B cell (primary cell): ENCODE results near the gene LIN37. TPM values are rescaled to one million over a fixed set of nuclear protein-coding genes. Genes with fewer than 3 reads are reported as not detected.

Experiments
- ATAC-seq: fragments of 200-7000 bp; cut with Tn5 transposase; one replicate; pipeline ENCODE4 v1.10.0; 2021; ENCODE audit warnings: low read depth, mild to moderate bottlenecking, moderate number of reproducible peaks, moderate library complexity
- CTCF ChIA-PET: fragments of 350-600 bp; sonication (Branson Sonifier 250); formaldehyde crosslinking; loops from one replicate; lab custom pipeline; 2021; ENCODE audit warnings: antibody characterized with exemption, inconsistent platforms; lab: Charles Lee
- POLR2A ChIA-PET: fragments of 350-600 bp; sonication (Branson Sonifier 250); formaldehyde crosslinking; loops from one replicate; lab custom pipeline; 2021; ENCODE audit warnings: antibody characterized with exemption; lab: Charles Lee
- DNase-seq: peaks from one replicate; pipeline ENCODE4 v3.0.0; 2013
- H2AFZ ChIP-seq: 2 replicates; pipeline ENCODE4 v1.6.1; 2012; ENCODE audit warnings: mild to moderate bottlenecking, low read depth, low read length; ENCODE audit not compliant: insufficient read depth, poor library complexity, severe bottlenecking
- H3K27ac ChIP-seq, 2 donors: 1 replicate in 1 of 2; 2 replicates in 1 of 2; pipeline ENCODE4 v1.5.1; 2012 to 2013; ENCODE audit warnings: low read length in 2 of 2, mild to moderate bottlenecking in 2 of 2, moderate library complexity in 1 of 2
- H3K27me3 ChIP-seq, 4 experiments: fragments of 200-600 bp in 1 of 4; sonication (generic) in 1 of 4; replicated peaks in 1 of 4; 1 replicate in 2 of 4; 2 replicates in 2 of 4; pipeline versions ENCODE4 v1.6.1 to v1.7.0; 2013 to 2016; ENCODE audit warnings: low read length in 3 of 4, mild to moderate bottlenecking in 2 of 4, mixed read lengths in 1 of 4, moderate library complexity in 1 of 4; ENCODE audit not compliant: insufficient read depth in 4 of 4, control insufficient read depth in 3 of 4; ENCODE audit errors: control extremely low read depth in 1 of 4
- H3K36me3 ChIP-seq, 2 experiments: replicated peaks in 1 of 2; 1 replicate in 1 of 2; 2 replicates in 1 of 2; pipeline versions ENCODE4 v1.6.1 to v1.7.1; 2013; ENCODE audit warnings: low read length in 1 of 2; ENCODE audit not compliant: insufficient read depth in 2 of 2, control insufficient read depth in 1 of 2; ENCODE audit errors: control extremely low read depth in 1 of 2, extremely low read depth in 1 of 2
- H3K4me1 ChIP-seq, 2 donors: fragments of 200-600 bp in 1 of 2; sonication (generic) in 1 of 2; 1 replicate in 1 of 2; 2 replicates in 1 of 2; pipeline versions ENCODE4 v1.5.1 to v1.6.1; 2013 to 2017; ENCODE audit warnings: low read length in 2 of 2; ENCODE audit not compliant: control insufficient read depth in 2 of 2, insufficient read depth in 2 of 2
- H3K4me2 ChIP-seq: replicated peaks from 2 replicates; pipeline ENCODE3; 2012; ENCODE audit warnings: mild to moderate bottlenecking, low read depth, low read length; ENCODE audit not compliant: poor library complexity, severe bottlenecking
- H3K4me3 ChIP-seq, 5 experiments: fragments of 200-600 bp in 1 of 5; sonication (generic) in 1 of 5; 1 replicate in 3 of 5; 2 replicates in 2 of 5; pipeline versions ENCODE4 v1.5.1 to v1.7.0; 2011 to 2016; ENCODE audit warnings: low read length in 4 of 5, mild to moderate bottlenecking in 4 of 5, low read depth in 2 of 5, control low read depth in 1 of 5, moderate library complexity in 1 of 5; ENCODE audit not compliant: insufficient read depth in 1 of 5; ENCODE audit errors: control extremely low read depth in 1 of 5, extremely low read depth in 1 of 5
- H3K79me2 ChIP-seq: fragments of 200-600 bp; sonication (generic); one replicate; pipeline ENCODE4 v1.6.0; 2016; ENCODE audit warnings: low read length; ENCODE audit not compliant: control insufficient read depth, insufficient read depth
- H3K9ac ChIP-seq: fragments of 200-600 bp; sonication (generic); 2 replicates; pipeline ENCODE4 v1.6.1; 2017; ENCODE audit warnings: mild to moderate bottlenecking, low read length, moderate library complexity
- H3K9me3 ChIP-seq, 3 donors: one replicate each; pipeline versions ENCODE4 v1.6.1 to v1.7.1; 2013; ENCODE audit warnings: low read length in 2 of 3; ENCODE audit not compliant: control insufficient read depth in 2 of 3, insufficient read depth in 1 of 3; ENCODE audit errors: control extremely low read depth in 1 of 3
- H4K20me1 ChIP-seq: 2 replicates; pipeline ENCODE4 v1.6.0; 2012; ENCODE audit warnings: mild to moderate bottlenecking, low read length; ENCODE audit not compliant: insufficient read depth, control insufficient read depth, poor library complexity, severe bottlenecking
- H3K27ac Mint-ChIP-seq: one replicate; pipeline ENCODE4 v1.8.0; 2021; ENCODE audit warnings: mixed read lengths
- H3K27me3 Mint-ChIP-seq: one replicate; pipeline ENCODE4 v1.8.0; 2021; ENCODE audit warnings: mixed read lengths
- H3K4me1 Mint-ChIP-seq: one replicate; pipeline ENCODE4 v1.8.0; 2021; ENCODE audit warnings: mixed read lengths
- H3K4me3 Mint-ChIP-seq: one replicate; pipeline ENCODE4 v1.8.0; 2021; ENCODE audit warnings: mixed read lengths
- H3K9me3 Mint-ChIP-seq: one replicate; pipeline ENCODE4 v1.8.0; 2022; ENCODE audit warnings: mixed read lengths; ENCODE audit not compliant: insufficient read depth
- EZH2 ChIP-seq: IDR thresholded peaks from 2 replicates; pipeline ENCODE4 v1.6.1; 2012; ENCODE audit warnings: borderline replicate concordance, low read depth, mild to moderate bottlenecking, moderate library complexity, low read length; ENCODE audit not compliant: insufficient read depth, poor library complexity, severe bottlenecking
- WGBS: methylation state at CpG from one replicate; pipeline ENCODE4 v1.1.5; 2013; ENCODE audit warnings: missing lambda C conversion rate; ENCODE audit not compliant: insufficient coverage; 5-methylcytosine and 5-hydroxymethylcytosine counted together
- intact Hi-C: fragments of 100-400 bp; cut with micrococcal nuclease; formaldehyde crosslinking; loops from one replicate; pipeline ENCODE4 v1.10.0; 2022
- polyA plus RNA-seq: library from polyadenylated mRNA; depleted of rRNA; stranded (reverse); fragments of >200 nt; gene quantifications from 2 replicates; pipeline ENCODE4 v1.2.3, GENCODE V29; 2012
- total RNA-seq, 2 donors: library from RNA; stranded (reverse); fragments of 120-200 nt in 1 of 2; gene quantifications; 1 replicate in 1 of 2; 2 replicates in 1 of 2; pipeline versions ENCODE4 v1.2.3 to v1.2.4, GENCODE V29; 2013 to 2022
- TF ChIP-seq, protein P1 (sequence below): fragments of 200-600 bp; IDR thresholded peaks from one replicate; pipeline ENCODE4 v1.8.0; 2022; ENCODE audit warnings: antibody characterized with exemption, mild to moderate bottlenecking

LIN37 gene
- total and polyA plus RNA-seq, 2 donors (not counting 1 experiment from before 2014, with no cell fraction given), result 22.3 to 64.1 TPM

DNA sequence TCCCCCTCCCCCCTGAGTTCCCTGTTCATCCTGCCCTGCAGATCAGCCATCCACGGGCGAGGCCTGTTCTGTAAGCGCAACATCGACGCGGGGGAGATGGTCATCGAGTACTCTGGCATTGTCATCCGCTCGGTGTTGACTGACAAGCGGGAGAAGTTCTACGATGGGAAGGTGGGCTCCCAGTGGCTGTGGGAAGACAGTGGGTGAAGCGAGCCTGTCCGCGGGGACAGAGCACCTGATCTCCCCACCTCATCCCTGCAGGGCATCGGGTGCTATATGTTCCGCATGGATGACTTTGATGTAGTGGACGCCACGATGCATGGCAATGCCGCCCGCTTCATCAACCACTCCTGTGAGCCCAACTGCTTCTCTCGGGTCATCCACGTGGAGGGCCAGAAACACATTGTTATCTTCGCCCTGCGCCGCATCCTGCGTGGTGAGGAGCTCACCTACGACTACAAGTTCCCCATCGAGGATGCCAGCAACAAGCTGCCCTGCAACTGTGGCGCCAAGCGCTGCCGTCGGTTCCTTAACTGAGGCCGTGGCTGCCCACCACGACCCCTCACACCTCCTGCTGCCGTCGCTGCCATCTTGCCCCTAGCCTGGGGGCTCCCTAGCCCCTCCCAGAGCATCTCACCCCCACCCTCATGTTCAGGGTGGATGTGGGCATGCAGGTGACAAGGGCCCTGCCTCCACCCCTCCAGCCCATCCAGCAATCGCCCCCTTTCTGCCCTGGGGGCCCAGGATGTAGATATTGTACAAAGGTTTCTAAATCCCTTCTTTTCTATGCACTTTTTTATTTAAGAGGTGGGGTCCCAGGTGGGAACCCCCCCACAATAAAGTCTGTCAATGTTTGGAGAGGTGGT is 10.1 kb upstream of the LIN37 start:
- peaks cover 0 to 50% of the 10 kb centered on the region in 2 experiments for H3K36me3 ChIP-seq
- ATAC-seq, result no peak
- CTCF ChIA-PET, result no interaction called here
- H3K9me3 ChIP-seq, result no peaks in the 10 kb centered on the region
- WGBS, result 94% methylated on average over 33 of the region's 37 CpGs
- H3K9ac ChIP-seq, result no peak overlapping the region
- no peak overlapping the region for H2AFZ ChIP-seq
- peak overlapping the region in 1 of 2 donors; percentile 52 for H3K27ac ChIP-seq
- Mint-ChIP-seq H3K27ac (peak overlapping the region; percentile 27), H3K9me3 (no peaks in the 10 kb centered on the region), H3K27me3 (no peaks in the 10 kb centered on the region), H3K4me1 (peaks cover 47% of the 10 kb centered on the region), H3K4me3 (peak overlapping the region; percentile 61)
- H3K4me1 ChIP-seq, result peaks cover 22 to 50% of the 10 kb centered on the region in 2 donors
- no peak for DNase-seq
- TF ChIP-seq, protein P1, sequence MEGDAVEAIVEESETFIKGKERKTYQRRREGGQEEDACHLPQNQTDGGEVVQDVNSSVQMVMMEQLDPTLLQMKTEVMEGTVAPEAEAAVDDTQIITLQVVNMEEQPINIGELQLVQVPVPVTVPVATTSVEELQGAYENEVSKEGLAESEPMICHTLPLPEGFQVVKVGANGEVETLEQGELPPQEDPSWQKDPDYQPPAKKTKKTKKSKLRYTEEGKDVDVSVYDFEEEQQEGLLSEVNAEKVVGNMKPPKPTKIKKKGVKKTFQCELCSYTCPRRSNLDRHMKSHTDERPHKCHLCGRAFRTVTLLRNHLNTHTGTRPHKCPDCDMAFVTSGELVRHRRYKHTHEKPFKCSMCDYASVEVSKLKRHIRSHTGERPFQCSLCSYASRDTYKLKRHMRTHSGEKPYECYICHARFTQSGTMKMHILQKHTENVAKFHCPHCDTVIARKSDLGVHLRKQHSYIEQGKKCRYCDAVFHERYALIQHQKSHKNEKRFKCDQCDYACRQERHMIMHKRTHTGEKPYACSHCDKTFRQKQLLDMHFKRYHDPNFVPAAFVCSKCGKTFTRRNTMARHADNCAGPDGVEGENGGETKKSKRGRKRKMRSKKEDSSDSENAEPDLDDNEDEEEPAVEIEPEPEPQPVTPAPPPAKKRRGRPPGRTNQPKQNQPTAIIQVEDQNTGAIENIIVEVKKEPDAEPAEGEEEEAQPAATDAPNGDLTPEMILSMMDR, result no peak
- TF ChIP-seq EZH2, result no peak
- no peak overlapping the region for H3K4me2 ChIP-seq
- POLR2A ChIA-PET, result no interaction called here
- H3K4me3 ChIP-seq, result no peak overlapping the region
- intact Hi-C loops, result no loop called here
- H3K27me3 ChIP-seq, result no peaks in the 10 kb centered on the region
- H3K79me2 ChIP-seq, result peaks cover 42% of the 10 kb centered on the region
- peaks cover 37% of the 10 kb centered on the region for H4K20me1 ChIP-seq

DNA sequence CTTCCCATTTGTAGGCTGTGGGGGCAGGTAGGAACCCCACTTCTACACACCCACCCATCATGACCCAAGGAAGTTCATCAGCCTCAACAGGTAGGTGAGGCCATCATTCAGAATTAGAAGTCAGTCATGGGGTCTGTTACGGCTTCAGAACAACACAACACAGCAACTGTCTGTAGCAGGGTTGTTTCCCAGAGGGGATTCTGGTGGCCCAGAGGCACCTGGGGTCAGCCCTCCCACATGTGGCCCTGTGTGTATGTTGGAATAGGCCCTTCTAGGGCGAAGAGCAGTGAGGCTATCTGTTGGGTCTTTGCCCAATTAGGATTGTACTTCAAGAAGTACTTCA is 9.5 kb upstream of the LIN37 start:
- H3K4me3 Mint-ChIP-seq, result peak overlapping the region; percentile 61
- peaks cover 37% of the 10 kb centered on the region for H4K20me1 ChIP-seq
- peaks cover 28 to 56% of the 10 kb centered on the region in 2 donors for H3K4me1 ChIP-seq
- H3K9me3 ChIP-seq, result no peaks in the 10 kb centered on the region
- ChIA-PET POLR2A (no interaction called here), CTCF (no interaction called here)
- peak overlapping the region; percentile 27 for H3K27ac Mint-ChIP-seq
- no peak overlapping the region for H2AFZ ChIP-seq
- intact Hi-C loops, result no loop called here
- peaks cover 0 to 47% of the 10 kb centered on the region in 2 experiments for H3K36me3 ChIP-seq
- no peak for ATAC-seq
- H3K79me2 ChIP-seq, result peaks cover 48% of the 10 kb centered on the region
- H3K27me3 ChIP-seq, result no peaks in the 10 kb centered on the region
- no peak for TF ChIP-seq EZH2
- TF ChIP-seq, protein P1, result no peak
- no peaks in the 10 kb centered on the region for H3K9me3 Mint-ChIP-seq
- peaks cover 50% of the 10 kb centered on the region for H3K4me1 Mint-ChIP-seq
- H3K27me3 Mint-ChIP-seq, result no peaks in the 10 kb centered on the region
- 100% methylated on average over 1 of the region's 2 CpGs for WGBS
- no peak overlapping the region for H3K9ac ChIP-seq
- DNase-seq, result no peak
- H3K4me2 ChIP-seq, result no peak overlapping the region
- H3K27ac ChIP-seq, result no peak overlapping the region
- no peak overlapping the region for H3K4me3 ChIP-seq
